ENCODE measurements around the gene SDK2.
A peak's percentile ranks its signal among the peaks of the same experiment; 100 is the strongest.

SDK2 gene

GRCh38 chr17:73391331-73392265 lies 252.6 kb downstream of the SDK2 start:
- no peak for DNase-seq (ENCODE audit: low spot score)

- DNase-seq (ENCODE audit: low spot score), result no peak
These were observed 253.4 kb downstream of the SDK2 start for GRCh38 chr17:73390851-73391250.

GRCh38 chr17:73390221-73390620 lies 254.0 kb downstream of the SDK2 start:
- DNase-seq (ENCODE audit: low spot score), result no peak

- DNase-seq (ENCODE audit: low spot score), result no peak
These were observed 254.8 kb downstream of the SDK2 start for GRCh38 chr17:73389411-73389810.

GRCh38 chr17:73388578-73388905 lies 255.7 kb downstream of the SDK2 start:
- no peak for DNase-seq (ENCODE audit: low spot score)

- DNase-seq (ENCODE audit: low spot score), result no peak
These were observed 256.3 kb downstream of the SDK2 start for GRCh38 chr17:73387746-73388577.

GRCh38 chr17:73386561-73386960 lies 257.7 kb downstream of the SDK2 start:
- no peak for DNase-seq (ENCODE audit: low spot score)

- DNase-seq (ENCODE audit: low spot score), result no peak
These were observed 259.3 kb downstream of the SDK2 start for GRCh38 chr17:73384926-73385325.

GRCh38 chr17:73380439-73381106 lies 263.7 kb downstream of the SDK2 start:
- DNase-seq (ENCODE audit: low spot score), result no peak

GRCh38 chr17:73379826-73380225 lies 264.4 kb downstream of the SDK2 start:
- no peak for DNase-seq (ENCODE audit: low spot score)

- no peak for DNase-seq (ENCODE audit: low spot score)
These were observed 265.2 kb downstream of the SDK2 start for GRCh38 chr17:73378974-73379470.

- no peak for DNase-seq (ENCODE audit: low spot score)
These were observed 267.6 kb downstream of the SDK2 start for GRCh38 chr17:73376636-73377035.

GRCh38 chr17:73376152-73376551 lies 268.1 kb downstream of the SDK2 start:
- DNase-seq (ENCODE audit: low spot score), result no peak

GRCh38 chr17:73371836-73372235 lies 272.4 kb downstream of the SDK2 start:
- DNase-seq (ENCODE audit: low spot score), result no peak

GRCh38 chr17:73371285-73371684 lies 273.0 kb downstream of the SDK2 start:
- DNase-seq (ENCODE audit: low spot score), result peak; percentile 84

GRCh38 chr17:73369817-73370490 lies 274.3 kb downstream of the SDK2 start:
- DNase-seq (ENCODE audit: low spot score), result peak; percentile 90

GRCh38 chr17:73369111-73369521 lies 275.1 kb downstream of the SDK2 start:
- no peak for DNase-seq (ENCODE audit: low spot score)

GRCh38 chr17:73368085-73368631 lies 276.1 kb downstream of the SDK2 start:
- DNase-seq (ENCODE audit: low spot score), result no peak

GRCh38 chr17:73365906-73366623 lies 278.2 kb downstream of the SDK2 start:
- DNase-seq (ENCODE audit: low spot score), result no peak

GRCh38 chr17:73365301-73365874 lies 278.9 kb downstream of the SDK2 start:
- no peak for DNase-seq (ENCODE audit: low spot score)

All from AG08396 (cell line).